SH-SY5Y (cell line): ENCODE results near the gene MADD.

Experiments used
- GATA2 ChIP-seq: IDR thresholded peaks from 2 replicates; pipeline ENCODE4 v1.6.1; 2011; ENCODE audit warnings: mild to moderate bottlenecking, low read depth, low read length
- GATA3 ChIP-seq: IDR thresholded peaks from 2 replicates; pipeline ENCODE4 v1.6.1; 2011; ENCODE audit warnings: low read depth, mild to moderate bottlenecking, low read length, moderate library complexity

DNA sequence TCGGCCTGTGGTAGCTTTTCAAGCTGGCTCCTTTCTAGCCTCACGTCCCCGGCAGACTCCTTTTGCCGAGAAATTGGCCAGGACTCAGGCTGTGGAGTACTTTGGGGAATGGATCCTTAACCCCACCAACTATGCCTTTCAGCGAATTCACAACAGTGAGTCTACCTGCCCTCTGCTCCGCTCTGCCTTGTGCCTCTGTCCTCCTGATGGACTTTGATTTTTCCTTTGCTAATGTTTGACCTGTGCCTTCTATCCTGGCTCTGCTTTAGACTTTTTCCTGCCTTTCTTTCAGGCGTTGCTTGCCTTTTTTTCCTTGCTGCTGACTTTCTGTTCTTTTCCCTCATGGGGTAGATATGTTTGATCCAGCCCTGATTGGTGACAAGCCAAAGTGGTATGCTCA, 12.5 kb downstream of the MADD start:
- TF ChIP-seq GATA3 (no peak), GATA2 (no peak)
